HCT116 (cell line): ENCODE measurements around the gene DMD. TPM values are rescaled to one million over a fixed set of nuclear protein-coding genes. Genes with fewer than 3 reads are reported as not detected.

Source experiments
- ATAC-seq: fragments of 200-7000 bp; cut with Tn5 transposase; 2 replicates; pipeline ENCODE4 v1.9.1; 2020; ENCODE audit warnings: mild to moderate bottlenecking, moderate library complexity
- BruUV-seq: library from RNA; stranded (reverse); fragments of 400-500 nt; replicated peaks from 2 replicates; lab custom pipeline; 2021; lab: Mats Ljungman, UMichigan
- CTCF ChIA-PET: fragments of 300-600 bp; sonication (Branson Sonifier 250); formaldehyde crosslinking; loops from one replicate; lab custom pipeline; 2021; ENCODE audit warnings: antibody characterized with exemption; lab: Charles Lee
- POLR2A ChIA-PET: fragments of 300-600, 350-600 bp; sonication (Branson Sonifier 250); formaldehyde crosslinking; loops from one replicate; lab custom pipeline; 2021; ENCODE audit warnings: antibody characterized with exemption; lab: Charles Lee
- RAD21 ChIA-PET, 2 experiments: fragments of 300-600 bp; sonication (Branson Sonifier 250); formaldehyde crosslinking; loops; one replicate each; lab custom pipeline; 2023; ENCODE audit warnings: low total read pairs in 2 of 2; ENCODE audit not compliant: uncharacterized antibody in 2 of 2, unreplicated experiment in 2 of 2, low non-redundant PET in 1 of 2; lab: Charles Lee
- DNase-seq: peaks from one replicate; pipeline ENCODE4 v3.0.0-alpha.2; 2010; ENCODE audit warnings: low read depth, low spot score
- H2AFZ ChIP-seq: fragments of 200-600 bp; shearing (Covaris generic), sonication (generic); 2 replicates; pipeline ENCODE4 v1.6.1; 2017; ENCODE audit warnings: low read depth, mixed run types, mixed read lengths, antibody characterized with exemption, low read length; ENCODE audit not compliant: poor library complexity, severe bottlenecking
- H3K27ac ChIP-seq: 2 replicates; pipeline ENCODE4 v1.5.1; 2012; ENCODE audit warnings: low read depth, low read length
- H3K27me3 ChIP-seq: fragments of 200-600 bp; sonication (generic); 2 replicates; pipeline ENCODE4 v1.6.1; 2016; ENCODE audit warnings: mixed run types, low read length, mixed read lengths; ENCODE audit not compliant: insufficient read depth
- H3K36me3 ChIP-seq, 2 experiments: fragments of 200-500 bp in 1 of 2; fragments of 200-600 bp in 1 of 2; sonication (Bioruptor generic) in 1 of 2; sonication (generic) in 1 of 2; 2 replicates each; pipeline versions ENCODE4 v1.5.1 to v1.6.1; 2014 to 2016; ENCODE audit warnings: low read length in 2 of 2, inconsistent platforms in 1 of 2, mixed read lengths in 1 of 2, mixed run types in 1 of 2; ENCODE audit not compliant: insufficient read depth in 2 of 2, control insufficient read depth in 1 of 2
- H3K4me1 ChIP-seq, 2 experiments: fragments of 200-600 bp in 1 of 2; sonication (generic) in 1 of 2; 2 replicates each; pipeline versions ENCODE4 v1.5.1 to v1.6.1; 2012 to 2017; ENCODE audit warnings: low read length in 2 of 2, inconsistent platforms in 1 of 2, mild to moderate bottlenecking in 1 of 2, mixed read lengths in 1 of 2, mixed run types in 1 of 2, moderate library complexity in 1 of 2; ENCODE audit not compliant: insufficient read depth in 2 of 2, control insufficient read depth in 1 of 2
- H3K4me2 ChIP-seq: fragments of 200-600 bp; sonication (generic); 2 replicates; pipeline ENCODE4 v1.6.1; 2017; ENCODE audit warnings: mixed run types, low read length, mixed read lengths
- H3K4me3 ChIP-seq, 2 experiments: fragments of 200-600 bp in 1 of 2; sonication (generic) in 1 of 2; replicated peaks in 1 of 2; 2 replicates each; pipeline ENCODE4 v1.5.1; 2011 to 2016; ENCODE audit warnings: low read length in 2 of 2, control low read depth in 1 of 2, low read depth in 1 of 2, mild to moderate bottlenecking in 1 of 2, mixed read lengths in 1 of 2, mixed run types in 1 of 2
- H3K79me2 ChIP-seq: fragments of 200-600 bp; sonication (generic); 2 replicates; pipeline ENCODE4 v1.6.1; 2017; ENCODE audit warnings: mild to moderate bottlenecking, mixed run types, low read length, moderate library complexity, mixed read lengths; ENCODE audit not compliant: insufficient read depth
- H3K9ac ChIP-seq: fragments of 200-600 bp; sonication (generic); 2 replicates; pipeline ENCODE4 v1.6.1; 2016; ENCODE audit warnings: low read length, mixed read lengths
- H3K9me2 ChIP-seq: fragments of 200-600 bp; sonication (generic), shearing (Covaris generic); 2 replicates; pipeline ENCODE4 v1.6.1; 2017; ENCODE audit warnings: mixed run types, mild to moderate bottlenecking, moderate library complexity; ENCODE audit not compliant: insufficient read depth
- H3K9me3 ChIP-seq, 2 experiments: fragments of 200-500 bp in 1 of 2; fragments of 200-600 bp in 1 of 2; sonication (Bioruptor generic) in 1 of 2; sonication (generic) in 1 of 2; 2 replicates each; pipeline ENCODE4 v1.6.1; 2014 to 2017; ENCODE audit warnings: low read length in 2 of 2, mixed read lengths in 2 of 2, inconsistent platforms in 1 of 2, low read depth in 1 of 2, mild to moderate bottlenecking in 1 of 2, mixed run types in 1 of 2, moderate library complexity in 1 of 2; ENCODE audit not compliant: control insufficient read depth in 1 of 2, insufficient read depth in 1 of 2
- H4K20me1 ChIP-seq: fragments of 200-600 bp; sonication (generic), shearing (Covaris generic); 2 replicates; pipeline ENCODE4 v1.6.1; 2017; ENCODE audit warnings: mixed run types, mild to moderate bottlenecking, moderate library complexity; ENCODE audit not compliant: insufficient read depth
- ATF3 ChIP-seq: IDR thresholded peaks from 2 replicates; pipeline ENCODE4 v1.6.1; 2012
- CEBPB ChIP-seq: IDR thresholded peaks from 2 replicates; pipeline ENCODE4 v1.6.1; 2012; ENCODE audit warnings: low read depth
- EGR1 ChIP-seq: IDR thresholded peaks from 2 replicates; pipeline ENCODE4 v1.6.1; 2012; ENCODE audit warnings: low read depth
- ELF1 ChIP-seq: IDR thresholded peaks from 2 replicates; pipeline ENCODE4 v1.6.1; 2012; ENCODE audit warnings: low read depth, borderline replicate concordance
- EZH2 ChIP-seq: fragments of 200-600 bp; sonication (generic); IDR thresholded peaks from 2 replicates; pipeline ENCODE4 v1.6.1; 2017; ENCODE audit warnings: antibody characterized with exemption, mixed run types
- EZH2phosphoT487 ChIP-seq: fragments of 200-600 bp; IDR thresholded peaks from 2 replicates; pipeline ENCODE4 v1.6.1; 2018; ENCODE audit warnings: antibody characterized with exemption, borderline replicate concordance
- FOSL1 ChIP-seq: IDR thresholded peaks from 2 replicates; pipeline ENCODE4 v1.6.1; 2012; ENCODE audit warnings: low read depth
- POLR2A ChIP-seq: IDR thresholded peaks from 2 replicates; pipeline ENCODE4 v1.7.0; 2011; ENCODE audit warnings: borderline replicate concordance; ENCODE audit not compliant: insufficient read depth, insufficient read length; ENCODE audit errors: extremely low read depth
- POLR2AphosphoS5 ChIP-seq: IDR thresholded peaks from 2 replicates; pipeline ENCODE4 v1.6.1; 2011; ENCODE audit warnings: mild to moderate bottlenecking, low read depth, low read length, moderate library complexity
- REST ChIP-seq: IDR thresholded peaks from 2 replicates; pipeline ENCODE4 v1.6.1; 2012; ENCODE audit warnings: low read depth
- SIN3A ChIP-seq: IDR thresholded peaks from 2 replicates; pipeline ENCODE4 v1.6.1; 2012; ENCODE audit warnings: low read depth
- ZBTB33 ChIP-seq: IDR thresholded peaks from 2 replicates; pipeline ENCODE4 v1.6.1; 2011; ENCODE audit warnings: mild to moderate bottlenecking, low read length, moderate library complexity; ENCODE audit not compliant: insufficient replicate concordance; ENCODE audit errors: extremely low read depth
- ZFX ChIP-seq: fragments of 450-650 bp; IDR thresholded peaks from 2 replicates; pipeline ENCODE4 v1.6.1; 2017
- ZNF274 ChIP-seq: fragments of 200-500 bp; sonication (Bioruptor generic); IDR thresholded peaks from 2 replicates; pipeline ENCODE4 v1.6.1; 2014; ENCODE audit warnings: mild to moderate bottlenecking, low read depth, low read length, inconsistent platforms
- intact Hi-C: fragments of 100-400 bp; cut with micrococcal nuclease; formaldehyde crosslinking; loops from 2 replicates; pipeline ENCODE4 v1.10.0; 2022
- total RNA-seq: library from RNA; stranded (reverse); gene quantifications from one replicate; pipeline ENCODE4 v1.2.1, GENCODE V29; 2021; ENCODE audit not compliant: unreplicated experiment
- TF ChIP-seq, protein P1 (sequence below): IDR thresholded peaks from 2 replicates; pipeline ENCODE4 v1.6.1; 2012

The DMD gene
- total RNA-seq, 1 experiment from 2014 or later, result 0.05 TPM

GRCh38 chrX:33194876-33195433 is 16.4 kb downstream of the DMD start:
- no peak for DNase-seq
- H3K9ac ChIP-seq, result no peak overlapping the region
- RAD21 ChIA-PET, result no interaction called here
- H4K20me1 ChIP-seq, result no peaks in the 10 kb centered on the region
- H3K27me3 ChIP-seq, result no peaks in the 10 kb centered on the region
- H3K4me3 ChIP-seq, result no peak overlapping the region
- no peak overlapping the region for H2AFZ ChIP-seq
- no peaks in the 10 kb centered on the region for H3K9me2 ChIP-seq
- intact Hi-C loops, result no loop called here
- no peak overlapping the region for H3K4me2 ChIP-seq
- CTCF ChIA-PET, result no interaction called here
- ATAC-seq, result no peak
- H3K9me3 ChIP-seq, result no peaks in the 10 kb centered on the region
- no peaks in the 10 kb centered on the region for H3K79me2 ChIP-seq
- no TSS peak for BruUV-seq
- POLR2A ChIA-PET, result no interaction called here
- H3K27ac ChIP-seq, result no peak overlapping the region
- H3K4me1 ChIP-seq, result no peaks in the 10 kb centered on the region
- no peaks in the 10 kb centered on the region for H3K36me3 ChIP-seq
- TF ChIP-seq EZH2, result no peak

DNA sequence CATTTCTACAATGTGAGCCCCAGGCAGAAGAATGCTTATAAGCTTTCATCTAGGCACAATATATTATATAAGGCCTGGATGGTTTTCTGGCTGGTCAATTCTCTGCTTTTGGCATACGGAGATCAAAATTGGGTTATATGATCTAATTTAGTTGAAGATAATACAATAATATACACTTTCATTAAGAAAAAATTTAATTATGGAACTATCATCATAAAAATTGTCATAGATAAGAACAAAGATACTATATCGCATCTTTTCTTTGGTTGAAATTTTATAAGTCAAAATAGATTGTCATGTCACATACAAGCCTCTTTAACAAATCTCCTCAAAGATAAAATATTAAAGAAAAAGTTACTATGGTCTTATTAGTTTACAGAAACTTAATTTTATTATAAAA is 17.1 kb downstream of the DMD start:
- no peaks in the 10 kb centered on the region for H4K20me1 ChIP-seq
- intact Hi-C loops, result no loop called here
- DNase-seq (no peak), ATAC-seq (no peak)
- ChIA-PET RAD21 (no interaction called here), POLR2A (no interaction called here), CTCF (no interaction called here)
- no peaks in the 10 kb centered on the region for H3K9me2 ChIP-seq
- H3K9me3 ChIP-seq, result no peaks in the 10 kb centered on the region
- H2AFZ ChIP-seq, result no peak overlapping the region
- H3K79me2 ChIP-seq, result no peaks in the 10 kb centered on the region
- TF ChIP-seq ZFX, result no peak
- no peak for TF ChIP-seq POLR2A
- no peak for TF ChIP-seq CEBPB
- TF ChIP-seq EGR1, result no peak
- no peak for TF ChIP-seq ZBTB33
- no peak for TF ChIP-seq ELF1
- TF ChIP-seq POLR2AphosphoS5, result no peak
- TF ChIP-seq FOSL1, result no peak
- no peak for TF ChIP-seq EZH2
- TF ChIP-seq ATF3, result no peak
- TF ChIP-seq EZH2phosphoT487, result no peak
- TF ChIP-seq SIN3A, result no peak
- no peak for TF ChIP-seq ZNF274
- TF ChIP-seq, protein P1, sequence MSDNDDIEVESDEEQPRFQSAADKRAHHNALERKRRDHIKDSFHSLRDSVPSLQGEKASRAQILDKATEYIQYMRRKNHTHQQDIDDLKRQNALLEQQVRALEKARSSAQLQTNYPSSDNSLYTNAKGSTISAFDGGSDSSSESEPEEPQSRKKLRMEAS, result no peak
- no peak for TF ChIP-seq REST
- H3K27ac ChIP-seq, result no peak overlapping the region
- H3K36me3 ChIP-seq, result no peaks in the 10 kb centered on the region
- no TSS peak for BruUV-seq
- no peak overlapping the region for H3K4me3 ChIP-seq
- no peak overlapping the region for H3K4me2 ChIP-seq
- no peaks in the 10 kb centered on the region for H3K4me1 ChIP-seq
- H3K9ac ChIP-seq, result no peak overlapping the region
- no peaks in the 10 kb centered on the region for H3K27me3 ChIP-seq
